HG03378 (cell line): ENCODE measurements around the gene ZNF644.

Source experiments
- ATAC-seq: cut with Tn5 transposase; IDR thresholded peaks from one replicate; pipeline ENCODE4 v1.9.1; 2021; ENCODE audit warnings: mild to moderate bottlenecking, moderate library complexity; ENCODE audit not compliant: unreplicated experiment

Gene ZNF644

DNA sequence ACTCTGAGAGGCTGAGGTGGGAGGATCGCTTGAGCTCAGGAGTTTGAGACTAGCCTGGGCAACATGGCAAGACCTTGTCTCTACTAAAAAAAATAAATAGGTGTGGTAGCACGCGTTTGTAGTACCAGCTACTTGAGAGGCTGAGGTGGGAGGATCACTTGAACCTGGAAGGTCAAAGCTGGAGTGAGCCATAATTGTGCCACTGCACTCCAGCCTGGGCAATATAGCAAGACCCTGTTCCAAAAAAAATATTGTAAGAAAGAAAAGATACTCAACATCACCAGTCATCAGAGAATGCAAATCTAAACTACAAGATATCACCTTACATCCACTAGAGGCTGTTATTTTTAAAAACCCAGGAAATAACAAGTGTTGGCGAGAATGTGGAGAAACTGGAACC lies 32.5 kb downstream of the ZNF644 start:
- ATAC-seq: no peak

DNA sequence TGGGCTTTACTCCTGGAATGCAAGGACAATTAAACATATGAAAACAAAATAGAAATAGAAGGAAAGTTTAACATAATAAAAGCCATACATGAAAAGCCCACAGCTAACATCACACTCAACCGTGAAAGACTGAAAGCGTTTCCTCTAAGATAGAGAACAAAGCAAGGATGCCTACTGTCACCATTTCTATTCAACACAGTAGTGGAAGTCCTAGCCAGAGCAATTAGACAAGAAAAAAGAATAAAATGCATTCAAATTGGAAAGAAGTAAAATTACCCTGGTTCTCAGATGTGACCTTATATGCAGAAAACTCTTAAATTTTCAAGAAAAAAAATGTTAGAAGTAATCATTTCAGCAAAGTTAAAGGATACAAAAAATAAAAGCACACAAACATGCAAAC lies 34.0 kb downstream of the ZNF644 start:
- ATAC-seq: no peak

DNA sequence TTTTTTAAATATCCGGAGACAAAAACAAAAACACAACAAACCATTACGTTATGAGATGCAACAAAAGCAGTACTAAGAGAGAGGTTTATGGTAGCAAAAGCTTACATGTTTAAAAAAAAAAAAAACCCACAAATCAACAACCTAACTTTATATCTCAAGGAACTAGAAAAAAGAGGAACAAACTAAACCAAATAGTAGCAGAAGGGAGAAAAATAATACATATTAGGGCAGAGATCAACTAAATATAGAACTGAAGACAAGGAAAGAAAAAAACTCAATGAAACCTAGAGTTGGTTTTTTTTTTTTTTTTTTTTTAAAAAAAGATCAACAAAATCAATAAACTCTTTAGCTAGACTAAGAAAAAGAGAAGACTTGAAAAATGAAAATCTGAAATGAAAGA lies 34.9 kb downstream of the ZNF644 start:
- no peak for ATAC-seq

DNA sequence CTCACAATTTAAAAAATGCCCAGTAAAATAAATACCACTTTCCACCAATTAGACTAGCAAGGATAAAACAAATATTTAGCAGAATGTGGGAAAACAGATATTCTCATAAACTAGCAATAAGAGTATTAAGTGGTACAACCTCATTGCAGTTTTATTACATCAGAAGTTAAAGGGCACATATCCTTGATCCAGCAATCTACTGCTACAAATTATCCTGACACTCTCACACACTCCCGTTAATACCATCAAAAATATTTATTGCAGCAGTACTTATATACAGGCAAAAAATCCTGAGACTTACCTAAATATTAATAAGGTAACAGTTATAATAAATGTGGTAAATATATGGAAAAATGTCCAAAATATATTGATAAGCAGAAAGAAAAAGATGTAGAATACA lies 44.3 kb downstream of the ZNF644 start:
- ATAC-seq: no peak

DNA sequence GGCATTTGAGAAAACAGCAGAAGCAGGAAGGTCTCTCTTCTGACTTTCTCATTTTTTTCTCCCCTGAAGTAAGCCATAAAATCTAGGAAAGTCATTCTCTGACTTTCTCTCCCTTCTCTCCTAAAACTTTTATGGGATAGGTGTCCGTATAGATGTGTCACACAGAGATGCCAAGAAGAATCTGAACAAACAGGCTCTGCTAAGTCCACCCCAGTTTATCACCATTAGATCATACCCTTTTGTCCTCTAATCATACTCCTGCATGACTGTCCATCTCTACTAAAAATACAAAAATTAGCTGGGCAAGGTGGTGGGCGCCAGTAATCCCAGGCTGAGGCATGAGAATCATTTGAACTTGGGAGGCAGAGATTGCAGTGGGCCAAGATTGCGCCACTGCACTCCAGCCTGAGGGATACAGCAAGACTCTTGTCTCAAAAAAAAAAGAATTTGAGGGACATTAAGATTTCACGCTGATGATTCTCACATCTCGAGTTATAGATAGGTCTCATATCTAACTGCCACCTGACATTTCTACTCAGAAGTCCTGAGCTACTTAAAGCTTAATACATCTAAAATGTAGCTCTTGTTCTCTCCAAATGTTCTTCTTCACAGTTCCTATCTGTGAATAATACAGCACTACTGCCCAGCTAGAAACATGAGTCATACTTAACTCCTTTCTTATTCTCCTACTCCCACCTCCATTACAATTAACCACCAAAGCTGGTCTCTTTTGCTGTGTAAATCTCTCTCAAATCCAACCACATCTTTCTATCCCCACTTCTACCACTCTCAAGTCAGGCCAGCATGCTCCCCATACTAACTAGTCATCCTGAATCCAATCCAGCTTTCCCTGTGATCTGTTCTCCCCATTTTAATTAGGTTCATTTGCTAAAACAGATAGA lies 47.7 kb downstream of the ZNF644 start:
- no peak for ATAC-seq

DNA sequence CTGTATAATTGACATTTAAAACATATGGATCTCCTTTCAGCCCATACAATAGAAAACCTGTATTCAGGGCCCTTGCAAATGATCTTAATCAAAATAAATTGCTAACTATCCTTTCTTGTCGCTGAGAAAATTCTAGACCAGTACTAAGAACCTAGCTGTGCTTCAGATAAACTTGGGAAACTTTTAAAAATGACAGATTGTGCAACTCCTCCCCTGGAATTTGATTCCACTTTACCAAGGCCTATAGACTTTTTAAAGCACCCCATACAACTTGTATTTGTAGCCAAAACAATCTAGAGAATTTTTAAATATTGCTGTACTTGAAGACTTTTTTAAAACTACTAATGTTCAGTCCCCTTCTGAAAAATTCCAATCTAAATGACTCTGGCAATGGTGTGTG lies 51.6 kb downstream of the ZNF644 start:
- ATAC-seq: no peak

DNA sequence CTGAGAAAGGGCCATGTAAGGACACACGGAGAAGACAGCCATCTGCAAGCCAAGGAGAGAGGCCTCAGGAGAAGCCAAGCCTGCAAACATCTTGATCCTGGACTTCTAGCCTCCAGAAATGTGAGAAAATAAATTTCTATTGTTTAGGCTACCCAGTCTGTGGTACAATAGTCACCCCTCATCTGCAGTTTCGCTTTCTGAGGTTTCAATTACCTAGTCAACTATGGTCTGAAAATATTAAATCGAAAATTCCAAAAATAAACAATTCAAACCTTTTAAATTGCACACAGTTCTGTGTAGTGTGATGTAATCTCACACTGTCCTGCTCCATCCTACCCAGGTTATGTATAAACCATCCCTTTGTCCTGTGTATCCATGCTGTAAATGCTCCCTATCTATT lies 52.6 kb downstream of the ZNF644 start:
- no peak for ATAC-seq

DNA sequence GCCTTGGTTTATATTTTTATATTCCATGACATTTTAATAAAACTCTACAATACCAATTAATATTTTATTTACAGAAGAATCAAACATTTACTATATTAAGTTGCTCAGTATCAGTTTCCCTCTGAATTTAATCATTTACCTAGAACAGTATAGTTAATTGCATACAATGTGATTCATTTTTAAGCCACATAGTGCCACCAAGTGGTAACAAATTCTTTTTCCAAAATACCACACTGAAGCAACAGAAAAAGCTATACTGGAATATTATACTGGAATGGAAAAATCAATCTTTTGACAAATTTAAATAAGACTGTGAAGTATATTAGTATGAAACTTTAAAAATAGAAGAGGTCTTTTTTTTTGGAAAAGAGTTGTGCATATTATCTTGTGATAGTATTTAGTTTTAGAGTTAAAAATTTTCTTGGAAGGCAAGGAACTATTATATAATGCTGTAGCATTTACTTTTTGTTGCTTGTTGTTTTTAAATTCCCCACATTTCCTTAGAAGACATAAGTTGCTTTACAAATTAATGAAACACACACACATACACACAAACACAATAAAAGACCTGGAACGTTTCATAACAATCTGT lies 57.3 kb downstream of the ZNF644 start:
- ATAC-seq: no peak

DNA sequence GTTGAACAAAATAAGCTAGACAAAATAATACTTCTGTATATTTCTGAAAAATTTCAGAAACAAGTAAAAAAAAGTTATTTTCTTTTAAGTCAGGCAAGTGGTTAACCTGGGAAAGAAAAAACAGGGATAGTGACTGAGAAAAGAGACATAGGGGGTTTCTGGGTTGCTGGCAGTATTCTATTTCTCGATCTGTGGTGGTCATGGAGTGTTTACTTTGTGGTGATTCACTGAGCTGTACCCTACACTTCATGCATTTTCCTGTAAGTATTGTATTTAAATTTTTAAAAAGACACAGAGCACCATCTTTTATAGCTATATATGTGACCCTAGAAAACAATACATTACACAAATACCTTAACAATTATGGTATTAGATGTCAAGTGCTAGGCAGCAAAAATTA lies 58.2 kb downstream of the ZNF644 start:
- no peak for ATAC-seq

DNA sequence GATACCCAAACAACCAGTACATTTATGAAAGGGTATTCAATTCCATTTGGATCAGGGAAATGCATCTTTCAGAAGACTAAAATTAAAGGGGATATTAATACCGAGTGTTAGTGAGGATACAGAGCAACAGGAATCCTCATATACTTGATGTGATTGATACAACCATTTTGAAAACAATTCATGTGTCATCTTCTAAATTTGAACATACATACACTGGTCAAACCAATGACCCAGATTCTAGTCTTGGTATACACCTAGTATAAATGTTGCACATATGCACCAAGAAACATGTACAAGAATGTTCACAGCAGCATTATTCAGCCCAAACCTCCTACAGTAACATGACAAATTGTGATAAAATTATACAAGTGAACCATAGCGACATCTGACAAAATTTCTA lies 58.6 kb downstream of the ZNF644 start:
- ATAC-seq: no peak

DNA sequence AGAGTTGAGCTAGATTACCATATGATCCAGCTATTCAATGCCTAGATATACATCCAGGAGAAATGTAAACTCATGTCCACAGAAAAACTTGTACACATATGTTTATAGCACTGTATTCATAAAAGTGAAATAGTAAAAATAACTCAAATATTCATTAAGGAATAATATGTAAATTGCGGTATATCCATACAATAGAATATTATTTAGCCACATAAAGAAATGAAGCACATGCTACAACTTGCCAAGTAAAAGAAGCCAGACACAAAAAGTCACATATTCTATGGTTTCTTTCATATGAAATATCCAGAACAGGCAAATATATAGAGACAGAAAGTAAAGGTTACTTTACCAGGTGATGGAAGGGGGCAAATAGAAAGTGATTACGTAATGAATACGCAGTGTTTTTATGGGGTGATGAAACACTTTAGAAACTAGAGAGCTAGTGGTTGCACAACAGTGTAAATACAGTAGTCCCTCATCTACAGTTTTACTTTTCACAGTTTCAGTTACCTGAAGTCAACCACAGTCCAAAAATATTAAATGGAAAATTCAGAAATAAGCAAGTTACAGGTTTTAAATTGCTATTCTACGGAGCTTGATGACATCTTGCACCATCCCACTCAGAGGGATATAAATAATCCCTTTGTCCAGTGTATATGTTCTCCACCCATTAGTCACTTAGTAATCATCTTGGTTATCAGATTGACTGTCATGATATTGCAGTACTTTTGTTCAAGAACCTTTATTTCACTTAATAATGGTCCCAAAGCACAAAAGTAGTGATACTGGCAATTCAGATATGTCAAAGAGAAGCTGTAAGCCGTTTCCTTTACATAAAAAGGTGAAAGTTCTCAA lies 62.3 kb downstream of the ZNF644 start:
- no peak for ATAC-seq

DNA sequence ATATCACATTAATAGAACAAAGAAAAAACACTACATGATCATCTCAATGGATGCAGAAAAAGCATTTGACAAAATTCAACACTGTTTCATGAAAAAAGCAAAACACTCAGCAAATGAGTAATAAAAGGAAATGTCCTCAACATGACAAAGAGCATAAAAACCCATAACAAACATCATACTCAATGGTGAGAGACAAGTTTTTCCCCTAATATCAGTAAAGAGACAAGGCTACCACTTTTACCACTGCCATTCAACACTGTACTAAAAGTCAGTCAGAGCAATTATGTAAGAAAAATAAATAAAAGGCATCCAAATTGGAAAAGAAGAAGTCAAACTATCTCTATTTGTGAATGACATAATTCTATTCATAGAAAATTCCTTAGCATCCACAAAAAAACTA lies 64.3 kb downstream of the ZNF644 start:
- ATAC-seq: no peak

DNA sequence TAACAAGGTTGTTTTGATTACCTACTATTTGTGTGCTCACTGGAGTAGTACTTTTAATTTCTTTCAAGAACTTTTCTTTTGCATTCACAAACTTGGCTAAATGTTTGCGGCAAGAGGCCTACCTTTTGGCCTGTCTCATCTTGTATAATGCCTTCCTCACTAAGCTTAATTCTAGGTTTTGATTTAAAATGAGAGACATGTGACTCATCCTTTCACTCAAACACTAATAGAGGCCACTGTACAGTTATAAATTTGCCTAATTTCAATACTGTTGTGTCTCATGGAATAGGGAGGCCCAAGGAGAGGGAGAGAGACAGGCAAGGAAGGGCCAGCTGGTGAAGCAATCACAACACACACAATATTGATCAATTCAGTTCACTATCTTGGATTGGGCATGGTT lies 66.1 kb downstream of the ZNF644 start:
- no peak for ATAC-seq

DNA sequence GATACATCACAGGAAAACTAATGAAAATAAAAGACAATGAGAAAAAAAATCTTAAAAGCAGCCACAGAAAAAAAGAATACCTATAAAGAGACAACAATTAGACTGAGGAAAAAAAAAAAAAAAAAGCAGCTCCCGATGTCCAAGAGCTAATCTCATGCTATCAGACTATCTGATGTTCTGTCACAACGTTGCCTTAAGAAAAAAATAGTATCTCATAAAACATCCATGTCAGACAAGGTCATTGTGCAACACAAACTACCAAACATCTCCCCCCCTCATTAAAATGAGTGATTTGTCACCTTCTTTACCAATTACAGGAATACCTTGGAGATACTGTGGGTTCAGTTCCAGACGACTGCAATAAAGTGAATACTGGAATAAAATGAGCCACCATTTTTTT lies 68.9 kb downstream of the ZNF644 start:
- ATAC-seq: no peak

DNA sequence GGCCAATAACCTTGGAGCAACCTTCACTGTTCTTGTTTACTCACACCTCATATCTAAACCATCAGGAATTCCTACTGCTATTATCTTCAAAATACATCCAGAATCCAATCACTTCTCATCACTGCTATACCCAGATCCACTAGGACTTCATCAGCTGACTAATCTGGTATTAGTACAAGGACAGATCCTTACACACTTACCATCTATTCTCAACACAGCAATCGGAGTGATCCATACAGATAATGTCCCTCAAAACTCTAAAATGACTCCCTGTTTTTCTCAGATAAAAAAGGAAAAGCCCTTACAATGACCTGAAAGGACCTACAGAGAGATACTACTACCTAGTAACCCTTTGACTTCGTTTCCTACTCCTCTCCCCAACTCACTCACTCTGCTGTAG lies 70.8 kb downstream of the ZNF644 start:
- no peak for ATAC-seq

DNA sequence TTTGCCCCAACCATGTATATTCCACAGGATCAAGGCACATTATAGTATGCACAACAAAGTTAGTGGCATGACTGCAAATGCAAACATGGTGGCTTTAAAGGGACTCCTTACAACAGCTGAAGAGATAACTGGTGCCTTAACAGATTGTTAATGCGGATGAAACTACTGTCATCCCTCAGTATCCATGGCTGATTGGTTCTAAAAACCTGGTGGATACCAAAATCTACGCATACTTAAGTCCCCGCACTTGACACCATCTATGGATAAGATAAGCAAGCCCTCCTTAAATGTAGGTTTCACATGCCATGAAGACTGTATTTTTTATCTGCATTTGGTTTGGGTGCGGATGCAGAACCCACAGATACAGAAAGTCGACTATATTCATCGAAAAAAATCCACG lies 73.5 kb downstream of the ZNF644 start:
- no peak for ATAC-seq

DNA sequence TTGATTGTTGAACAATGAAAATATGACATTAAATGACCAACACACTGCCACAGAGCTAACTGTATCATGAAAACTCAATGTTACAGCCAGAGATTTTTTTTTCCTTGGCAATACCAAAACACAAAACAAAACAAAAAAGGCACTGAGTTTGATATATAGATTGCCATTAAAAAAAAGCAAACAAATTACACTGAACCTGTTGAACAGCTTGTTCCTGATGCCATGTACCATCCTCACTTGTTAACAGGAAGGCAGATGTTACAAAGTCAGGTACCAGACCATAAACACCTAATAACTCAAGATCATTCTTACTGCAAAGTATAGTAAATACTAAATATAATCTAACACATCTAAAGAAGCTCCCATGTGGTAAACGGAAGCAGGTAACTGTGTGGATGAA lies 75.2 kb downstream of the ZNF644 start:
- no peak for ATAC-seq

DNA sequence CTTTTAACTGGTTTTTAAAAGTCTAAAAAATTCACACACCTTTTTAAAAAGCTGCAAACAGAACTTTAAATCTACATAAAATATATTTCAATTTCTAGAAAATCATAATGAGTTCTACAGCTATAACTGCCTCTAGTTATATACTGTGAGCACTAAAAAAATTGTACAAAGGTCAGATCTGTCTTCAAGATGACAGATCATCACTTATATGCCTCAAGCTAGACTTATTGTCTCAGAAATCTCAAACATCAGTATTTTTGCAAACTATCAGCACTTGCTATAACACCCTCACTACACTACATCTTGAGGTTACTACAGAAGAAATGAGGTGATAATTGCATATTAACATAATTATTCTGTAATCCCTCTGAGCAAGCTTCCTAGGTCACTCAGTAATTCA lies 76.5 kb downstream of the ZNF644 start:
- ATAC-seq: no peak

DNA sequence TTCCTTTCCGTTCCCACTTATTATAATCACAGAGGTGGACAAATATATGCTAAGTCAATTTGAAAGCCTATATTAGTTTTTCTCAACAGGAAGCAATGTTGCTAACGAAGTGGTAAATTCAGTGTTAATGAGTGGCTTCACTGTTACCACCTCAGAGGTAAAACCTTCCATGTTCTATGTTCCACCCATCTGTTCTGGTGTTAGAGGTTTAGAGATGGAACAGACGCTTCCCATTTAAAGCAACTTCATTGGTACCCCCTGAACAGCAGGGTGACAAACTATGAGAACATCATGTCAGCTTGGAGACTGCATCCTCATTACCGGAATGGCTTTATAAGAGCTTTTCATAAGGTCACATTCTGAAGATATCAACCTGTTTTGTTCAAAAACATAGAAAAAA lies 77.9 kb downstream of the ZNF644 start:
- ATAC-seq: no peak

DNA sequence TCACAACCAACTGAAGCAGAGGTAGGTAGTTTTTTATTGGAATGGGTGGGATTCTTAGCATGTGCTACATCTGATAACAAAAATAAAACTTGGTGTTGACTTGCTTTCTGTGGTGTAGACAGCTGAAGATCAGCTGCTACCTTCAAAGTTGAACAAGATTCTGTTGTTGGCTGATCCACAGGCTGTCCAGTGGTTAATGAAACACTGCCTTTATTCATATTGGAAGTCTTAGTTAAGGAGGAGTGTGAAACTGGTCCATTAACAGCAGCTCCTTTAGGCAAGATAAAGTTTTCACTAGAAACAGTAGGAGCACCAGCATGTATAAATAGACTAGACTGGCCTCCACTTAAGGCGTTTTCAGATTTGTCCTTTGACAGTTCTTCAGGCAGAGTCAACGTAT lies 81.1 kb downstream of the ZNF644 start:
- ATAC-seq: no peak

DNA sequence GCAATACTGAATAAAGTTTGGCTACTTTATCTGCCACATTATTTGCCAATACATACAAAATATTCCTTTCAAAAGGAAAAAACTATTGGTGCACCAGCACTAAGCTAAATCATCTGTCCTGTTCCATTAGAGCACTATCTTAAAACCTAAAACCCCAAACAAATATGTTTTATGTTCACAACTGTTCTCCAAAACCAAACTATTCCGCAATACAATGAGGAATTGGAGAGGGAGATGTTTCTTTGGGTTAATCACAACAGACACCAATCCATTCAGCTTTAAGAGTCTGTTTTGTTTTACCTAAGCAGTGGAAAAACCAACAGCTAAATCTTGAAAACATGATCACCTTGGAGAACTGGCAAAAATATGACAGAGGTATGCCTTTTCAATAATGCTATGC lies 85.1 kb downstream of the ZNF644 start:
- no peak for ATAC-seq

DNA sequence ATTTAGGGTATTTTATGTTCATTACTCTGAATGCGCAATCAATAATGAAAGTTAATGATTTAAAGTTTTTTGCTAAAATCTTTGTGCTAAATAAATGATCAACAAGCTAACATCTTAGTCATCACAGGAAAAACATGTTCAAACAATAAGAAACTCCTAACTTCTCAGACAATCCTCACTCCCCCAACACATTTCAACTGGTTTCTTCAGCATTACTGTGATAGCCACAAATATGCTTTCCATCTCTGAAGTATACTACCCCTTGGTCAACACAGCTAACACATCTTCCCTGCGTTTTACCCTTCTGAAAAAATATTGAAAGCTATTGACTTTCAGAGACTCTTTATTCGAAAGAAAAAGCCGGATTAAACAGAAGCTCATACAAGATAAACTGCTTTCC lies 85.8 kb downstream of the ZNF644 start:
- no peak for ATAC-seq
